Measurements from ENCODE around the gene GPHN. TPM values are rescaled to one million over a fixed set of nuclear protein-coding genes. Genes with fewer than 3 reads are reported as not detected.

Gene GPHN
- polyA plus RNA-seq, 2 of the 4 experiments (the other 2 are of a cell fraction): 12.7 to 15.5 TPM

DNA sequence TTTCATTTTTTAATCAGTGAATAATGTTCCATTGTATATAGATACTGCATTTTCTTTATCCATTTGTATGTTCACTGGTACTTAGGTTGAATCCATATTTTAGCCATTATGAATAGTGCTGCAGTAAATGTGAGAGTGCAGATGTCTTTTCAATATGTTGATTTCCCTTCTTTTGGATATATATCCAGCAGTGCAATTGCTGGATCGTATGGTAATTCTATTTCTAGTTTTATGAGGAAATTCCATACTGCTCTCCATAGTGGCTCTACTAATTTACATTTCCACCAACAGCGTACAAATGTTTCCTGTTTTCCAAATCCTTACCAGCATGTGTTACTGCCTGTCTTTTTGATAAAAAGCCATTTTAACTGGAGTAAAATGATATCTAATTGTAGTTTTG lies 392.8 kb downstream of the GPHN start (continued):
- TF ChIP-seq, protein P1, sequence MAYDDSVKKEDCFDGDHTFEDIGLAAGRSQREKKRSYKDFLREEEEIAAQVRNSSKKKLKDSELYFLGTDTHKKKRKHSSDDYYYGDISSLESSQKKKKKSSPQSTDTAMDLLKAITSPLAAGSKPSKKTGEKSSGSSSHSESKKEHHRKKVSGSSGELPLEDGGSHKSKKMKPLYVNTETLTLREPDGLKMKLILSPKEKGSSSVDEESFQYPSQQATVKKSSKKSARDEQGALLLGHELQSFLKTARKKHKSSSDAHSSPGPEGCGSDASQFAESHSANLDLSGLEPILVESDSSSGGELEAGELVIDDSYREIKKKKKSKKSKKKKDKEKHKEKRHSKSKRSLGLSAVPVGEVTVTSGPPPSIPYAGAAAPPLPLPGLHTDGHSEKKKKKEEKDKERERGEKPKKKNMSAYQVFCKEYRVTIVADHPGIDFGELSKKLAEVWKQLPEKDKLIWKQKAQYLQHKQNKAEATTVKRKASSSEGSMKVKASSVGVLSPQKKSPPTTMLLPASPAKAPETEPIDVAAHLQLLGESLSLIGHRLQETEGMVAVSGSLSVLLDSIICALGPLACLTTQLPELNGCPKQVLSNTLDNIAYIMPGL (CRISPR knock-in tag; IDR thresholded peaks at IDR 0.05; ENCODE audit: borderline replicate concordance): no peak
- TF ChIP-seq, protein P2, sequence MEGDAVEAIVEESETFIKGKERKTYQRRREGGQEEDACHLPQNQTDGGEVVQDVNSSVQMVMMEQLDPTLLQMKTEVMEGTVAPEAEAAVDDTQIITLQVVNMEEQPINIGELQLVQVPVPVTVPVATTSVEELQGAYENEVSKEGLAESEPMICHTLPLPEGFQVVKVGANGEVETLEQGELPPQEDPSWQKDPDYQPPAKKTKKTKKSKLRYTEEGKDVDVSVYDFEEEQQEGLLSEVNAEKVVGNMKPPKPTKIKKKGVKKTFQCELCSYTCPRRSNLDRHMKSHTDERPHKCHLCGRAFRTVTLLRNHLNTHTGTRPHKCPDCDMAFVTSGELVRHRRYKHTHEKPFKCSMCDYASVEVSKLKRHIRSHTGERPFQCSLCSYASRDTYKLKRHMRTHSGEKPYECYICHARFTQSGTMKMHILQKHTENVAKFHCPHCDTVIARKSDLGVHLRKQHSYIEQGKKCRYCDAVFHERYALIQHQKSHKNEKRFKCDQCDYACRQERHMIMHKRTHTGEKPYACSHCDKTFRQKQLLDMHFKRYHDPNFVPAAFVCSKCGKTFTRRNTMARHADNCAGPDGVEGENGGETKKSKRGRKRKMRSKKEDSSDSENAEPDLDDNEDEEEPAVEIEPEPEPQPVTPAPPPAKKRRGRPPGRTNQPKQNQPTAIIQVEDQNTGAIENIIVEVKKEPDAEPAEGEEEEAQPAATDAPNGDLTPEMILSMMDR (IDR thresholded peaks at IDR 0.05): no peak
- TF ChIP-seq CHD2 (IDR thresholded peaks at IDR 0.05; ENCODE audit: low read length, partially characterized antibody): no peak
- TF ChIP-seq, protein P3, sequence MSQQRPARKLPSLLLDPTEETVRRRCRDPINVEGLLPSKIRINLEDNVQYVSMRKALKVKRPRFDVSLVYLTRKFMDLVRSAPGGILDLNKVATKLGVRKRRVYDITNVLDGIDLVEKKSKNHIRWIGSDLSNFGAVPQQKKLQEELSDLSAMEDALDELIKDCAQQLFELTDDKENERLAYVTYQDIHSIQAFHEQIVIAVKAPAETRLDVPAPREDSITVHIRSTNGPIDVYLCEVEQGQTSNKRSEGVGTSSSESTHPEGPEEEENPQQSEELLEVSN (IDR thresholded peaks at IDR 0.05; ENCODE audit: borderline replicate concordance, low read depth): no peak
- TF ChIP-seq, protein P4, sequence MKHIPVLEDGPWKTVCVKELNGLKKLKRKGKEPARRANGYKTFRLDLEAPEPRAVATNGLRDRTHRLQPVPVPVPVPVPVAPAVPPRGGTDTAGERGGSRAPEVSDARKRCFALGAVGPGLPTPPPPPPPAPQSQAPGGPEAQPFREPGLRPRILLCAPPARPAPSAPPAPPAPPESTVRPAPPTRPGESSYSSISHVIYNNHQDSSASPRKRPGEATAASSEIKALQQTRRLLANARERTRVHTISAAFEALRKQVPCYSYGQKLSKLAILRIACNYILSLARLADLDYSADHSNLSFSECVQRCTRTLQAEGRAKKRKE (CRISPR knock-in tag; IDR thresholded peaks at IDR 0.05; ENCODE audit: low read depth): no peak
- no peak for TF ChIP-seq MAFK (IDR thresholded peaks at IDR 0.05; ENCODE audit: partially characterized antibody)
- TF ChIP-seq NPAS2 (CRISPR knock-in tag; IDR thresholded peaks at IDR 0.05; ENCODE audit: borderline replicate concordance): no peak
- TF ChIP-seq, protein P5, sequence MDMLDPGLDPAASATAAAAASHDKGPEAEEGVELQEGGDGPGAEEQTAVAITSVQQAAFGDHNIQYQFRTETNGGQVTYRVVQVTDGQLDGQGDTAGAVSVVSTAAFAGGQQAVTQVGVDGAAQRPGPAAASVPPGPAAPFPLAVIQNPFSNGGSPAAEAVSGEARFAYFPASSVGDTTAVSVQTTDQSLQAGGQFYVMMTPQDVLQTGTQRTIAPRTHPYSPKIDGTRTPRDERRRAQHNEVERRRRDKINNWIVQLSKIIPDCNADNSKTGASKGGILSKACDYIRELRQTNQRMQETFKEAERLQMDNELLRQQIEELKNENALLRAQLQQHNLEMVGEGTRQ (IDR thresholded peaks at IDR 0.05): no peak
- TF ChIP-seq GATA3 (IDR thresholded peaks at IDR 0.05; ENCODE audit: borderline replicate concordance): no peak

DNA sequence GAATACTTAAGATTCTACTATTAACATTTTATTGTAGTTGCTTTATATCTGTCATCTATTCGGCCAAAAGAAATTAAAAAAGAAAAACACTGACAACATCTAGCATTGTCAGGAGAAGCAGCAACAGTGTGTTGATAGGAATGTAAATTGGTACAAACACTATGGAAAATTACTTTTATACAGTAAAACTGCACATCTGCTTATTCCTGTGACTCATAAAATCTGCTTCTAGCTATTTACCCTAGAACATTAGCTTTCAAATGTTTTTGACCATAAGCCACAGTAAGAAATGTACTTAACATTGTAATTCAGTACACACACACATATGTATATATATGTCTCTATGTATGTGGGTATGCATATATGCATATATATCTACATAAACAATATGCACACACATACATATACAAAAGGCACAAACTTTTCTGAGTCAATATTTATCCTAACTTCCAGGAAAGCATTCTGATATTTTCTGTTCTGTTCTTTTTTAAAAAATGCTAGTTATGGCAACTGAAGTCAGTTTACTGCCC lies 402.4 kb downstream of the GPHN start:
- H3K4me3 ChIP-seq: no peak overlapping the region
- CTCF ChIA-PET: no interaction called here
- H3K4me2 ChIP-seq: no peak overlapping the region
- no peak overlapping the region for H3K27ac ChIP-seq
- H3K9me3 ChIP-seq: no peaks in the 10 kb centered on the region
- TF ChIP-seq KDM1A (IDR thresholded peaks at IDR 0.05; ENCODE audit: low read depth) (no peak), HOXA7 (CRISPR knock-in tag; IDR thresholded peaks at IDR 0.05) (no peak), ZC3H11A (IDR thresholded peaks at IDR 0.05) (no peak), KDM5A (IDR thresholded peaks at IDR 0.05) (no peak), MAZ (IDR thresholded peaks at IDR 0.05; ENCODE audit: borderline replicate concordance, low read depth, low read length) (no peak), RNF2 (IDR thresholded peaks at IDR 0.05; ENCODE audit: borderline replicate concordance, low read depth) (no peak), ESRRA (IDR thresholded peaks at IDR 0.05; ENCODE audit: borderline replicate concordance, low read length) (no peak), MAFK (IDR thresholded peaks at IDR 0.05; ENCODE audit: partially characterized antibody) (no peak), FOSB (CRISPR knock-in tag; IDR thresholded peaks at IDR 0.05) (no peak), NPAS2 (CRISPR knock-in tag; IDR thresholded peaks at IDR 0.05; ENCODE audit: borderline replicate concordance) (no peak)
- TF ChIP-seq, protein P6, sequence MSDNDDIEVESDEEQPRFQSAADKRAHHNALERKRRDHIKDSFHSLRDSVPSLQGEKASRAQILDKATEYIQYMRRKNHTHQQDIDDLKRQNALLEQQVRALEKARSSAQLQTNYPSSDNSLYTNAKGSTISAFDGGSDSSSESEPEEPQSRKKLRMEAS (IDR thresholded peaks at IDR 0.05): no peak
- H3K4me1 ChIP-seq: peaks cover 3% of the 10 kb centered on the region; the same call in 1 of the 3 replicates
- POLR2A ChIA-PET: no interaction called here
- DNase-seq (ENCODE audit: low read depth in 1 of 2, low spot score in 1 of 2): no peak
- no peak for ATAC-seq
- no peak for FAIRE-seq
- 84% methylated on average over 1 of the region's 1 CpG for WGBS (ENCODE audit: missing lambda C conversion rate)

Measured in A549 (cell line).